GM10266 (cell line): ENCODE measurements around the gene CYGB.
"Not testable (repeated sequence)": the region's sequence is repeated elsewhere in the genome, so short reads cannot be mapped to it uniquely, and the experiment has no call there.

Experiments
- DNase-seq: peaks from one replicate; pipeline ENCODE4 v3.0.0; 2012; ENCODE audit errors: extremely low spot score
- CTCF ChIP-seq: IDR thresholded peaks from 2 replicates; pipeline ENCODE4 v1.5.1; 2012; ENCODE audit warnings: mild to moderate bottlenecking, low read depth; ENCODE audit not compliant: control insufficient read depth, insufficient read depth; ENCODE audit errors: missing control alignments

CYGB gene

GRCh38 chr17:76560036-76560876, 22.7 kb upstream of the CYGB start:
- DNase-seq = no peak
- no peak for TF ChIP-seq CTCF

GRCh38 chr17:76559460-76559859, 22.0 kb upstream of the CYGB start:
- DNase-seq = not testable (repeated sequence)

DNA sequence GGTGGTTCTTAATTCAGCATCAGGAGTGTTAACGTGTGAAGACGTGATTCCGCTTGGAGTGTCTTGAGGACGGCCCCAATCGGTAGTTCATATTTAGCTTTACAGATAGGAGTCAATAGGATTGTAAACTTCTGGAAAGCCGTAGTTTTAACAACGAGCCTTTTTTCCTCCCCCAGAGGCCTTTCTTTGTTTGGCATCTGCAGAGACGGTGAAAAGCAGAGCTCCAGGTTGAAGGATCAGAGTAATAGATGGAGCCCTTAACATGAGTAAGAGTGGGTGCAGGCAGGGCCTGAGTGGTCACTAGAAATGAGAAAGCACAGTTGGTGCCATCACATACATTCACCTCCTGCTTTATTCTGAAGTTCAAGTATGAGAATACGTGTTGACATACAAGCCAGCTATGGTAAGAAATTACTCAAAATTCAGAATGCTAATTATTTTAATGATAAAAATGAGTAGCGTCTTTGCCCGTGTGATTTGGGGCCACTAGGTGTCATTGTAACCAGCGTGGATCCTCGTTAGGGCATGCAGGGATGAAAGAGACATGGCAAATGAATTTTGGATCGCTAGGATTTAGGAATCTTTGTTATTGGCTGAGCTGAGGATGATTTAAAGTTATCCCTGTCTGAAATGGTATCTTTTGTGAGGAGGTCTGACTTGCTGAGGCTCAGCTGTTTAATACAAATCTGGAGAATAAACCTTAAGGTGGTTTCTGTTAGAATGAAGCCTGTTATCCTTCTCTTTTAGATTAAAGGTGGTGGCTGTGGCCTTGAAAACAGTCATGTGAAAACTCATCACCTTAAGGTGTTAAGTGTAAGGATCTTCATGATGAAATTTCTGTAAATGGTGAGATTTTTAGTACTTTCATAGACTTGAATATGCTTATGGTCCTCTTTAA, 20.9 kb upstream of the CYGB start:
- TF ChIP-seq CTCF = peak; percentile 56
- no peak for DNase-seq

DNA sequence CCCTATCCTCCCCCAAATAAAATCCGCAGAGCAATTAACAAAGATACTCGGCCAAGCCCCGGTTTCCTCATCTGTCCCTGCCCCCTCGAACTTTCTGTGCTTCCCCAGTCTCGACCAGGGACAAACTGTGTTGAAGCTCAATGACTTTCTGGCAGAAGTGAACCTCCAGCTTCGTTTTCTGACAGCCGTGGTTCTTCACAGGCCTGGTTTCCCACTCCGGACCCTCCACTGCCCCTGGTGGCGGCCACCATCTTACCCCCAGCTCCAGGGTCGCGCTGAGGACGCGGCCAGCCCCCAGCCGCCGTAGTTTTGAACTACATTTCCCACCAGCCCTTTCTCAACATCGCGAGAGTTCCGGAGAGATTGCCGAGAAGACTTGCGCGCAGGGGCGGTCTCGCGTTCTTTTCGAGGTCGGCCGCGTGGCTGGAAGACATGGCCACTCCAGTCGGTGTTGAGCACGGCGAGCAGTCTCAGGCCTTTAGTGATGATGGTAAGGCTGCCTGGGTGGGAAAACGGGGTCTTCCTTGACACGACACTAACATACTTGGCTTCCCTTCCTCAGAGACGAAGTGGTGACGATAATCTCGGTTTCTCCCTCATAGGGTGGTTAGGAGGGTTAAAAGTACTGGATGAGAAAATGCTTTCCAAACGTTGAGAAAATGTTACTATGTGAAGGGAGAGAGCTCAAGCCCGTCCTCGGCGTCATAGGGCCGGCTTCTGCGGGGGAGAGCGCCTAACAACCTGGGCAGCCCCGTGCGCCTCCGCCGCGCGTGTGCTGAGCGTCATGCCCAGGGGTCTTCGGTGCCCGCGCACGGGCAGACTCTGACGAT, 20.1 kb upstream of the CYGB start:
- DNase-seq = peak; percentile 91
- peak; percentile 37 for TF ChIP-seq CTCF

GRCh38 chr17:76556765-76557367, 19.4 kb upstream of the CYGB start:
- no peak for TF ChIP-seq CTCF

DNA sequence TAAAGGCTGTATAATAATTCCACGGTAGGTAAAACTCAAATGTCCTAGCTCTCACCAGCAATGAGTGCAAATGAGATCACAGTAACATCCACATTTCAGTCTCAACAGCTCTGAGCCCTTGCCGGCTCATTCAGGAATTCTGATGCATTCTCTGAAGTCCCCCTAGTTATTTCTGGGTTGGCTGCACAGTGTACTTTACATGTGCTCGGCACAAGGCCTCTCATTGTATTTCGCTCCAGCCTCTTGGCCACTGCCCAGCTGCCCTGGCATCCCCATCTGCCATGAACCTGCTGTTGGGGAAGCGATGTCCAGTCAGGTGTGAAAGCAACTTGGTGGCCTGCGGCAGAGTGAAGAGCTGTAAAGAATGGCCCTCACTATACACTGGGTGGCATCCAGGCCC, 16.6 kb upstream of the CYGB start:
- DNase-seq = no peak
- no peak for TF ChIP-seq CTCF

More at GRCh38 chr17:76556765-76557367, 19.4 kb upstream of the CYGB start:
- no peak for DNase-seq
